HFFc6 (cell line): ENCODE results near the gene GTF2I. TPM values are rescaled to one million over a fixed set of nuclear protein-coding genes. Genes with fewer than 3 reads are reported as not detected.
"Not testable (repeated sequence)": the region's sequence is repeated elsewhere in the genome, so short reads cannot be mapped to it uniquely, and the experiment has no call there.

ENCODE experiments used
- DNase-seq: peaks from one replicate; pipeline ENCODE4 v3.0.0-alpha.2; 2018
- H3K27ac Mint-ChIP-seq: 2 replicates; pipeline ENCODE4 v1.8.0; 2020; ENCODE audit warnings: mild to moderate bottlenecking, mixed read lengths
- H3K27me3 Mint-ChIP-seq: 2 replicates; pipeline ENCODE4 v1.8.0; 2021; ENCODE audit warnings: mild to moderate bottlenecking, moderate library complexity, mixed read lengths; ENCODE audit not compliant: insufficient read depth
- H3K36me3 Mint-ChIP-seq: 2 replicates; pipeline ENCODE4 v1.8.0; 2021; ENCODE audit warnings: low read depth, mixed read lengths
- H3K4me1 Mint-ChIP-seq: 2 replicates; pipeline ENCODE4 v1.8.0; 2020; ENCODE audit warnings: low read depth, mixed read lengths
- H3K4me3 Mint-ChIP-seq: 2 replicates; pipeline ENCODE4 v1.8.0; 2020; ENCODE audit warnings: mild to moderate bottlenecking, moderate library complexity, mixed read lengths
- H3K9me3 Mint-ChIP-seq: 2 replicates; pipeline ENCODE4 v1.8.0; 2020; ENCODE audit warnings: mild to moderate bottlenecking, mixed read lengths
- CTCF ChIP-seq: fragments of 200-600 bp; sonication (generic); IDR thresholded peaks from 2 replicates; pipeline ENCODE4 v1.5.0; 2021; ENCODE audit warnings: antibody characterized with exemption, mild to moderate bottlenecking
- total RNA-seq, 6 experiments: library from RNA; stranded (reverse); fragmentation: NEBNext Ultra II Directional; extraction: Animal tissue kit (Norgen Biotek cat#: 25700); gene quantifications; 2 replicates in 1 of 6; 3 replicates in 5 of 6; pipeline ENCODE4 v1.2.3, GENCODE V29; 2021

GTF2I gene
- total RNA-seq, 6 experiments from 2014 or later = 139 to 152 (median 151) TPM

GRCh38 chr7:74684921-74685320 is 27.4 kb downstream of the GTF2I start:
- H3K27ac Mint-ChIP-seq = no peak overlapping the region
- peaks cover 4% of the 10 kb centered on the region; the same call in 1 of the 2 replicates for H3K4me1 Mint-ChIP-seq
- no peaks in the 10 kb centered on the region for H3K9me3 Mint-ChIP-seq
- no peak for TF ChIP-seq CTCF
- no peak for DNase-seq
- H3K36me3 Mint-ChIP-seq = peaks cover 31% of the 10 kb centered on the region
- H3K27me3 Mint-ChIP-seq = no peaks in the 10 kb centered on the region
- H3K4me3 Mint-ChIP-seq = no peak overlapping the region

- Mint-ChIP-seq H3K9me3 (no peaks in the 10 kb centered on the region), H3K27me3 (peaks cover 4% of the 10 kb centered on the region; the same call in 1 of the 2 replicates), H3K27ac (no peak overlapping the region), H3K36me3 (peaks cover 36% of the 10 kb centered on the region), H3K4me1 (peaks cover 5% of the 10 kb centered on the region; the same call in 1 of the 2 replicates), H3K4me3 (no peak overlapping the region)
- DNase-seq = no peak
- TF ChIP-seq CTCF = no peak
Measured at GRCh38 chr7:74690474-74690873, 33.0 kb downstream of the GTF2I start.

GRCh38 chr7:74704419-74704818 is 46.9 kb downstream of the GTF2I start:
- not testable (repeated sequence) for H3K4me1 Mint-ChIP-seq, H3K9me3 Mint-ChIP-seq, H3K27me3 Mint-ChIP-seq, H3K27ac Mint-ChIP-seq, DNase-seq, H3K4me3 Mint-ChIP-seq
- peaks cover 30% of the 10 kb centered on the region for H3K36me3 Mint-ChIP-seq

GRCh38 chr7:74707238-74707637 is 49.7 kb downstream of the GTF2I start:
- Mint-ChIP-seq H3K9me3 (peaks cover 2% of the 10 kb centered on the region), H3K27ac (no peak overlapping the region), H3K27me3 (no peaks in the 10 kb centered on the region; the same call in none of the 2 replicates), H3K4me3 (no peak overlapping the region), H3K4me1 (no peaks in the 10 kb centered on the region), H3K36me3 (peaks cover 39% of the 10 kb centered on the region)
- TF ChIP-seq CTCF = no peak
- no peak for DNase-seq

GRCh38 chr7:74708569-74709275 is 51.2 kb downstream of the GTF2I start:
- Mint-ChIP-seq H3K27me3 (no peaks in the 10 kb centered on the region; the same call in none of the 2 replicates), H3K4me1 (no peaks in the 10 kb centered on the region), H3K36me3 (peaks cover 46% of the 10 kb centered on the region), H3K27ac (no peak overlapping the region; the same call in 1 of the 2 replicates), H3K4me3 (no peak overlapping the region), H3K9me3 (peaks cover 12% of the 10 kb centered on the region)
- no peak for TF ChIP-seq CTCF
- no peak for DNase-seq

GRCh38 chr7:74709880-74710671 is 52.6 kb downstream of the GTF2I start:
- DNase-seq = no peak
- Mint-ChIP-seq H3K4me1 (no peaks in the 10 kb centered on the region), H3K27me3 (no peaks in the 10 kb centered on the region; the same call in none of the 2 replicates), H3K36me3 (peaks cover 55% of the 10 kb centered on the region), H3K9me3 (peaks cover 15% of the 10 kb centered on the region), H3K4me3 (no peak overlapping the region), H3K27ac (no peak overlapping the region)
- TF ChIP-seq CTCF = 0 out of 2 replicates have a peak, but pooled peaks have one; percentile 28
